GM04504 (cell line): ENCODE measurements around the gene CCAR1.
"Not testable (repeated sequence)": the region's sequence is repeated elsewhere in the genome, so short reads cannot be mapped to it uniquely, and the experiment has no call there.

ENCODE experiments used
- DNase-seq: peaks from one replicate; pipeline ENCODE4 v3.0.0-alpha.2; 2012; ENCODE audit warnings: low read depth

CCAR1 gene

GRCh38 chr10:68720793-68721672, at the start of gene CCAR1:
CCAR1 (plus strand) TSS chr10:68721239; CDS start chr10:68722505, 1,266 bp downstream.
- DNase-seq, result peak; percentile 98

- DNase-seq, result no peak
Measured at GRCh38 chr10:68684413-68684812, 36.6 kb upstream of the CCAR1 start.

- DNase-seq, result no peak
Measured at GRCh38 chr10:68696018-68696417, 25.0 kb upstream of the CCAR1 start.

- DNase-seq, result no peak
Measured at GRCh38 chr10:68697106-68697505, 23.9 kb upstream of the CCAR1 start.

- no peak for DNase-seq
Measured at GRCh38 chr10:68700197-68700596, 20.8 kb upstream of the CCAR1 start.

- DNase-seq, result no peak
Measured at GRCh38 chr10:68705548-68705947, 15.5 kb upstream of the CCAR1 start.

GRCh38 chr10:68708987-68709386, 12.1 kb upstream of the CCAR1 start:
- not testable (repeated sequence) for DNase-seq

GRCh38 chr10:68713065-68713464, 8.0 kb upstream of the CCAR1 start:
- DNase-seq, result not testable (repeated sequence)

- no peak for DNase-seq
Measured at GRCh38 chr10:68717435-68717834, 3.6 kb upstream of the CCAR1 start.

GRCh38 chr10:68721673-68722335, 765 bp downstream of the CCAR1 start:
- DNase-seq, result no peak

GRCh38 chr10:68725016-68725415, 4.0 kb downstream of the CCAR1 start:
- DNase-seq, result no peak

GRCh38 chr10:68727146-68727545, 6.1 kb downstream of the CCAR1 start:
- DNase-seq, result no peak

GRCh38 chr10:68732651-68733050, 11.6 kb downstream of the CCAR1 start:
- DNase-seq, result no peak

GRCh38 chr10:68734349-68734748, 13.3 kb downstream of the CCAR1 start:
- DNase-seq, result no peak

- DNase-seq, result no peak
Measured at GRCh38 chr10:68735119-68735518, 14.1 kb downstream of the CCAR1 start.

GRCh38 chr10:68735739-68736138, 14.7 kb downstream of the CCAR1 start:
- not testable (repeated sequence) for DNase-seq

- not testable (repeated sequence) for DNase-seq
Measured at GRCh38 chr10:68740676-68741075, 19.6 kb downstream of the CCAR1 start.

- DNase-seq, result no peak
Measured at GRCh38 chr10:68742397-68742796, 21.4 kb downstream of the CCAR1 start.

GRCh38 chr10:68752711-68753350, 31.8 kb downstream of the CCAR1 start:
- DNase-seq, result no peak

GRCh38 chr10:68756246-68756645, 35.2 kb downstream of the CCAR1 start:
- no peak for DNase-seq

- no peak for DNase-seq
Measured at GRCh38 chr10:68756766-68757165, 35.7 kb downstream of the CCAR1 start.

- no peak for DNase-seq
Measured at GRCh38 chr10:68759223-68759863, 38.3 kb downstream of the CCAR1 start.
